ENCODE measurements around the gene TMEM134.

- no peak for TF ChIP-seq PHF8 (IDR thresholded peaks at IDR 0.05; ENCODE audit: borderline replicate concordance, low read depth)
- no peak for TF ChIP-seq CTCF (IDR thresholded peaks at IDR 0.05)
- TF ChIP-seq HOXB5 (CRISPR knock-in tag; IDR thresholded peaks at IDR 0.05), result peak; percentile 58
- no peak for TF ChIP-seq ELK1 (IDR thresholded peaks at IDR 0.05; ENCODE audit: low read depth, low read length)
- peak; percentile 61 for TF ChIP-seq POLR2A (IDR thresholded peaks at IDR 0.05; ENCODE audit: low read length)
- no peak for TF ChIP-seq CHD2 (IDR thresholded peaks at IDR 0.05; ENCODE audit: low read length, partially characterized antibody)
- TF ChIP-seq HDAC2 (IDR thresholded peaks at IDR 0.05), result no peak
- TF ChIP-seq KDM1A (IDR thresholded peaks at IDR 0.05; ENCODE audit: low read depth), result no peak
- TF ChIP-seq CEBPB (IDR thresholded peaks at IDR 0.05), result no peak
These were observed 5.2 kb downstream of the TMEM134 start for GRCh38 chr11:67463680-67464410.

Data from A549 (cell line).